GM19035 (cell line): ENCODE data around the gene PPP1R12C.
"Not testable (repeated sequence)": the region's sequence is repeated elsewhere in the genome, so short reads cannot be mapped to it uniquely, and the experiment has no call there.

ENCODE experiments used
- ATAC-seq: cut with Tn5 transposase; IDR thresholded peaks from one replicate; pipeline ENCODE4 v1.9.1; 2021; ENCODE audit not compliant: unreplicated experiment

The PPP1R12C gene

GRCh38 chr19:55116859-55117662 lies at the start of gene PPP1R12C:
PPP1R12C (minus strand) TSS chr19:55117637; CDS start chr19:55117543, 94 bp downstream.
- ATAC-seq = peak; percentile 27

- peak; percentile 77 for ATAC-seq
These were observed 49.3 kb upstream of the PPP1R12C start, which contains the start of gene DNAAF3 for GRCh38 chr19:55166530-55167268. DNAAF3 (minus strand) TSS chr19:55166613; CDS start chr19:55166413, 200 bp downstream.

- no peak for ATAC-seq
These were observed 48.6 kb upstream of the PPP1R12C start for GRCh38 chr19:55165952-55166529.

GRCh38 chr19:55161571-55162322 lies 44.3 kb upstream of the PPP1R12C start:
- no peak for ATAC-seq

- ATAC-seq = no peak
These were observed 43.5 kb upstream of the PPP1R12C start for GRCh38 chr19:55160986-55161365.

- ATAC-seq = no peak
These were observed 42.9 kb upstream of the PPP1R12C start for GRCh38 chr19:55160128-55160985.

- no peak for ATAC-seq
These were observed 41.7 kb upstream of the PPP1R12C start for GRCh38 chr19:55158848-55159749.

- ATAC-seq = no peak
These were observed 41.0 kb upstream of the PPP1R12C start for GRCh38 chr19:55158423-55158822.

- ATAC-seq = no peak
These were observed 39.8 kb upstream of the PPP1R12C start, which contains the start of gene TNNI3 for GRCh38 chr19:55157064-55157908. TNNI3 (minus strand) TSS chr19:55157732; CDS start chr19:55157589, 143 bp downstream.

- ATAC-seq = no peak
These were observed 39.0 kb upstream of the PPP1R12C start for GRCh38 chr19:55156202-55157063.

- ATAC-seq = not testable (repeated sequence)
These were observed 38.3 kb upstream of the PPP1R12C start for GRCh38 chr19:55155784-55156183.

GRCh38 chr19:55153652-55154264 lies 36.3 kb upstream of the PPP1R12C start:
- ATAC-seq = no peak

GRCh38 chr19:55152017-55152416 lies 34.6 kb upstream of the PPP1R12C start:
- ATAC-seq = no peak

GRCh38 chr19:55149078-55150003 lies 31.9 kb upstream of the PPP1R12C start, which contains the start of gene TNNT1:
TNNT1 (minus strand) TSS chr19:55149206; CDS start chr19:55147157, 2,049 bp downstream.
- no peak for ATAC-seq

GRCh38 chr19:55147545-55148251 lies 30.3 kb upstream of the PPP1R12C start:
- ATAC-seq = no peak
